ENCODE data around the gene TLX2. TPM values are rescaled to one million over a fixed set of nuclear protein-coding genes. Genes with fewer than 3 reads are reported as not detected.

The TLX2 gene
- total RNA-seq, 4 donors from 2014 or later = 0.56 TPM; not detected in 3

DNA sequence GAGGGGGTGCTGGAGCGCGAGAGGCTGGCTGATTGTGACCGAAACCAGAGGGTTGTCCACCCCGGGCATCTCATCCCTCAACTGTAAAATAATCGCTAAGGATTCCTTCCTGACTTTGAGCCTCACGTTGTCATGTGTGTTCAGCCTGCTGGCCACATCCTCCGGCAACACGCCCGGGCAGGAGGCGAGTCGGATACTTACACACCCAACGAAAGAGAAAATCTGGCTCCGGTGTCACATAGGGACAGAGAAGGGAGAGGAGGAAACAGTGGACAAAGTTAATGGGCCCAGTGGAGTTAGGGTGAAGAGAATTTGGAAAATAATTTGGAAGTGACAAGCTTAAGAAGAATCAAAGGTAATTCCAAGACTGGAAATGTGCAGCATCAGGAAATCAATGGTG is 2.4 kb downstream of the TLX2 start:
- no peak for TF ChIP-seq EP300 (IDR thresholded peaks at IDR 0.05)
- no peak for TF ChIP-seq POLR2AphosphoS5 (IDR thresholded peaks at IDR 0.05)
- TF ChIP-seq CTCF (IDR thresholded peaks at IDR 0.05) = no peak
- no peak for TF ChIP-seq POLR2A (IDR thresholded peaks at IDR 0.05)
- Histone ChIP-seq H3K36me3 (no peaks in the 10 kb centered on the region), H3K4me1 (peaks cover 37% of the 10 kb centered on the region), H3K27ac (no peak overlapping the region), H3K9me3 (no peaks in the 10 kb centered on the region), H3K4me3 (peak overlapping the region; percentile 45), H3K27me3 (peaks cover 94% of the 10 kb centered on the region)
- 68% methylated on average over 13 of the region's 13 CpGs for WGBS
- no peak for DNase-seq (ENCODE audit: low spot score in 2 of 2)

DNA sequence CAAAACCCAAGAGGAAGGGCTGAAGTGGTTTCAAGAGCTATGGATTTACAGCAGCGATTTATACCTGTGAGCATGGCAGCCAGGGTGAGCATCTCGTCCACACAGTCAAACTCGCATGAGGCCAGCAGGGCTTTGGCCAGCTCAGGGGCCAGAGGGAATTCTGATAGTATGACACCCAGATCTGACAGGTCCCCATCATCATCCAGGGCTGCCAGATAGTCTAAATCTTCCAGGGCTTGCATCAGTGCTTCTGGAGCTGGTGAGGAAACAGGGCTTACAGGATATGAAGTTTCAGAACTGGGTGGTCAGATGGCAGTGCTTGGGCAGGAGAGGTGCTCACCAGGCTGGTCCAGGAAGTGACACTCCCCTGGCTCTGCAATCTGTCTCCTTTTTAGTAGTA is 8.3 kb downstream of the TLX2 start:
- Histone ChIP-seq H3K9me3 (no peaks in the 10 kb centered on the region), H3K27ac (no peak overlapping the region), H3K27me3 (peaks cover 35% of the 10 kb centered on the region), H3K4me1 (peaks cover 5% of the 10 kb centered on the region), H3K36me3 (peaks cover 21% of the 10 kb centered on the region), H3K4me3 (no peak overlapping the region)
- DNase-seq (ENCODE audit: low spot score in 2 of 2) = no peak
- TF ChIP-seq EP300 (IDR thresholded peaks at IDR 0.05) = no peak
- WGBS = 88% methylated on average over 3 of the region's 3 CpGs

DNA sequence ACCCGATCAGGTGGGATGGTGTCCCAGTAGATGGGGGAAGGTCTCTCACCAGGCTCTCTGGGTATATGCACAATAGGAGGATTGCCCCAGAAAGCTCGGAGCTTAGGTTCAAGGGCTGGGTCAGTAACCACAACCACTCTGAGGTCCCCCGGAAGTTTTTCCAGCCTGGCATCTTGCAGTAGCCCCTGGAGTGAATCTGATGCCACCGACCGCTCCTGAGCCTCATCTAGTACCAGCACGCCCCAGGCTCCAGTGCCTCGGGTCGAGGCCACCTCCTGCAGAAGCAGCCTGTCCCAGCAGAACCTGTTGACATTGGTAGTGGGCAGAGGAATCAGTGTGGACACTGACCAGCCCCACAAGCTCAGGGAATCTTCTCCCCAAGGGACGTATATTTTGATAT is 9.8 kb downstream of the TLX2 start:
- H3K36me3 ChIP-seq = peaks cover 29% of the 10 kb centered on the region
- WGBS = 85% methylated on average over 8 of the region's 9 CpGs
- H3K9me3 ChIP-seq = no peaks in the 10 kb centered on the region
- peaks cover 20% of the 10 kb centered on the region for H3K27me3 ChIP-seq
- no peak for DNase-seq (ENCODE audit: low spot score in 2 of 2)
- H3K4me3 ChIP-seq = no peak overlapping the region
- H3K27ac ChIP-seq = no peak overlapping the region
- H3K4me1 ChIP-seq = peaks cover 19% of the 10 kb centered on the region
- TF ChIP-seq EP300 (IDR thresholded peaks at IDR 0.05) (no peak), POLR2AphosphoS5 (IDR thresholded peaks at IDR 0.05) (no peak), POLR2A (IDR thresholded peaks at IDR 0.05) (no peak), CTCF (IDR thresholded peaks at IDR 0.05) (no peak)

DNA sequence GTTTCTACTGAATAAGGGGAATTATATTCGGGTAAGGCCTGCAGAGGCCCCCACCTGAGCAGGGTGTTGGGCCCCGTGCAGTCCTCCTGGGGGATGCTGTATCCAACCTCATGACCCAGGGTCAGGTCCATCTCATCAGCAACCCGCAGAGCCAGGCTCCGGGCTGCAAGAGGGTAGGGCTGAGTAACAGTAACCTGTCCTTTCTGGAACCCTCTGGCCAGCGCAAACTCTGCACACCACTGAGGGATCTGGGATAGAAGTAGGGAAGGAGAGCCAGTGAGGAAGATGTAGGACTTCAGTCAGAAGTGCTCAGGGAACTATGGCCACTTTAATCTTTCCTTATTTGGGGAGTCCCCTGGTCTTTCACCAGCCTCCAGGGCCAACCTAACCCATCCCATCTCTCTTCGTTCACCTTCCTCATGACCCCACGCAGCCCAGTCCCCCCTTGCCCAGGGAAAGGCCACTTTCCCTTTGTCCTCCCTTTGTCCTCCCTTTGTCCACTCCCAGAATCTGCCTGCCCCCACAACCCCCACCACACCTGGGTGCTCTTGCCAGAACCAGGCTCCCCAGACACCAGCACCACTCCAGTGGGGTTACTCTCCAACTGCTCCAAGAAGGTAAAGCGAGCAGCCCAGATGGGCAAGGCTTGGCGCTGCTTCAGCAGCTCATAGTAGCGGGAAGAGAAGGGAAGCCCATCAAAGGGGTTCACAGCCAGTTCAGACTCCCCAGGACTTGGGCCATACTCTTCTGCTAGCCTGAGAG is 10.9 kb downstream of the TLX2 start:
- no peak overlapping the region for H3K27ac ChIP-seq
- WGBS = 96% methylated on average over 10 of the region's 10 CpGs
- DNase-seq (ENCODE audit: low spot score in 2 of 2) = no peak
- H3K36me3 ChIP-seq = peaks cover 29% of the 10 kb centered on the region
- peaks cover 21% of the 10 kb centered on the region for H3K4me1 ChIP-seq
- H3K27me3 ChIP-seq = peaks cover 9% of the 10 kb centered on the region
- TF ChIP-seq CTCF (IDR thresholded peaks at IDR 0.05) (no peak), POLR2A (IDR thresholded peaks at IDR 0.05) (no peak), EP300 (IDR thresholded peaks at IDR 0.05) (no peak), POLR2AphosphoS5 (IDR thresholded peaks at IDR 0.05) (no peak)
- H3K4me3 ChIP-seq = no peak overlapping the region
- H3K9me3 ChIP-seq = no peaks in the 10 kb centered on the region

DNA sequence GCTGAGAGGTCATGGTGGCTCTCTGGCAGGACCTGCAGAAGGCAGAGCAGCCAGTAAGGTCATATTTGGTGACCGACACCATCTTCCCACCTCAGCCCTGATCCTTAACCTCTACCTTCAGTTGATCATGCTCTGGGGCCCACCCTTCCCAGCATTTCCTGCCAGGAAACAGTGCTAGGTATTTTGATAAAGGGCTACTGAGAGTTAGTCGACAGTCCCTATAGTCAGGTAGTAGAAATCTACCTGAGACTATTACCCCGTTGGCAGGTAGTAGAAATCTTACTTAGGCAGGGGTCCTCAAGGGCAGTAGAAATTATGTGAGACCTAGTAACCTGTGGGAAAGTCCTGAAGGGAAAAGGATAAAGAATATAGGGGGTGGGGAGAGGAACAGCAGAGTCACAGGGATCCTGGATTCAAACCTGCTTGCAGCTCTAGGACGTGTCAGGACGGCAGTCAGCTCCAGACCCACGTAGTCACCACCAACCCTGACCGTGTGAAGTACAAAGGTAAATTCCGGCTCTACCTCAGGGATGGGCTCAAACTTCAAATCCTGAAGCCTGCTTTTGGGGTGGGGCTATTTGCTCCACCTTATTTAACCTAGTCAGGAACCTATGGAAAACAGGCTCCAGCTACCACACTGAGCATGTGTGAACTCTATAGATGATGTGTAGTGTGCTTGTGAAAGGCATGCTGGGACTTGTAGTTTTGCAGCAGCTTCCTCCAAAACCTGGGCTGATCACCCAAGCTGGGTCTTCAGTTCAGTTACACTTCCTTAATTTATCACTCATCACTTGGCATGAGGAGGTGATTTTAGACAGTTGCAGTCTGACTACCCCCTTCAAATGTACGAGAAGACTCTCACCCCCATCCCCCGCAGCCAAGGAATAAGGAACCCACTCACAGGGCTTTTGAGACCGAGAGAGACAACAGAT is 11.7 kb downstream of the TLX2 start, which contains the start of gene DQX1:
TSS of gene DQX1 (minus strand) at position 515 of the 932 bp plus-strand sequence. CDS start at position 13, 502 bp downstream.
- peaks cover 28% of the 10 kb centered on the region for H3K4me1 ChIP-seq
- H3K4me3 ChIP-seq = no peak within 1 kb of the TSS
- no peak for DNase-seq (ENCODE audit: low spot score in 2 of 2)
- TF ChIP-seq CTCF (IDR thresholded peaks at IDR 0.05) (no peak), EP300 (IDR thresholded peaks at IDR 0.05) (no peak), POLR2A (IDR thresholded peaks at IDR 0.05) (no peak), POLR2AphosphoS5 (IDR thresholded peaks at IDR 0.05) (no peak)
- WGBS = 68% methylated on average over 9 of the region's 11 CpGs
- no peak within 1 kb of the TSS for H3K27ac ChIP-seq
- H3K36me3 ChIP-seq = peaks cover 29% of the 10 kb centered on the region
- no peaks in the 10 kb centered on the region for H3K9me3 ChIP-seq
- peaks cover under 1% of the 10 kb centered on the region for H3K27me3 ChIP-seq
